ENCODE results near the gene CCDC170. TPM values are rescaled to one million over a fixed set of nuclear protein-coding genes. Genes with fewer than 3 reads are reported as not detected.

Gene CCDC170
- total and polyA plus RNA-seq, 5 donors: 0.66 to 1.4 (median 1.4) TPM

Other genes starting within 250 kb of the CCDC170 start
- gene ZBTB2, start 102.5 kb upstream of the CCDC170 start, total RNA-seq: 1 to 10 TPM; 4.8 to 7.0 (median 6.4) TPM
- gene ZBTB2, start 102.5 kb upstream of the CCDC170 start, polyA plus RNA-seq: 4.6 TPM
- 10 to 100 TPM; 10.9 to 15.2 (median 11.7) TPM for gene RMND1, start 41.9 kb upstream of the CCDC170 start, total RNA-seq
- gene RMND1, start 41.9 kb upstream of the CCDC170 start, polyA plus RNA-seq: 13.0 TPM

Data from right cardiac atrium (tissue), 5 donors.